ENCODE measurements around the gene OPCML. TPM values are rescaled to one million over a fixed set of nuclear protein-coding genes. Genes with fewer than 3 reads are reported as not detected.

OPCML gene
- total RNA-seq, 1 donor from 2014 or later = 0.10 TPM

DNA sequence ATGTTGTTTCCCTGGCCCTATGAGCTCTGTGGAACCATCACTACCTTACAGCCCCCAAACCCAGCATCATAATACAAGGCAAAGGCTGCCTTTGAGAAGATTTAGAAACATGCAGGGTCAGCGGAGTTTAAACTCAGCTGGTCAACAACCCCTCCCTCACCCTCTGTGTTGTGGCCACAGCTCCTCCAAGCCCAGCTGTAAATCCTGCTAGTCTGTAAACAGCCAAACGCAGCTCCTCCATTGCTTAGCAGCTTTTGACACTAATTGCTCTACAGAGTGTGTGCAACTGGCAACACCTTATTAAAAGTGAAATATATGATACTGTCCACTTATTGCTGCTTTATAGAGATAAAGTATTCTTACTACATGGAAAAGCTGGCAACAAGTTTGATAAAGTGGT lies 29.1 kb downstream of the OPCML start:
- DNase-seq (ENCODE audit: low spot score) = no peak

- DNase-seq (ENCODE audit: low spot score) = no peak
Observed at GRCh38 chr11:133501643-133502539, 30.4 kb downstream of the OPCML start.

- DNase-seq (ENCODE audit: low spot score) = no peak
Observed at GRCh38 chr11:133500936-133501335, 31.4 kb downstream of the OPCML start.

DNA sequence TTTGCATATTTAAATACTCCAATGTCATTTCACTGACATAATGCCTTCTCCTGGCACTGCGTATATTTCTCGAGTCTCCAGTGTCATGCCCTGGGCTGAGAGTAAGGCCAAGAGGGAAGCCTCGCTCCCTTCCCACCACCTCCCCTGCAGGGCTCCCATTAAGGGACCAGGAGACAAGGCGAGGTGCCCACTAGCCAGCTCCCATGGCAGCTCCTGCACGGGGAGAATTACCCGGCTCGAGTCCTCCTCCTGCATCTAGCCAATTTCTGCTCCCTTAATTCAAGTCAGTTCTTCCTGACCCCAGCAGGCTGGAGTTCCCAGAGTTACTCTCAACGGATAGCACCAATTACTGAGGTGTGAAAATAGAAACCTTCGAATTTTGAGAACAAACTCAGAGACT lies 31.9 kb downstream of the OPCML start:
- no peak for DNase-seq (ENCODE audit: low spot score)

- no peak for DNase-seq (ENCODE audit: low spot score)
Observed at GRCh38 chr11:133498969-133499368, 33.3 kb downstream of the OPCML start.

DNA sequence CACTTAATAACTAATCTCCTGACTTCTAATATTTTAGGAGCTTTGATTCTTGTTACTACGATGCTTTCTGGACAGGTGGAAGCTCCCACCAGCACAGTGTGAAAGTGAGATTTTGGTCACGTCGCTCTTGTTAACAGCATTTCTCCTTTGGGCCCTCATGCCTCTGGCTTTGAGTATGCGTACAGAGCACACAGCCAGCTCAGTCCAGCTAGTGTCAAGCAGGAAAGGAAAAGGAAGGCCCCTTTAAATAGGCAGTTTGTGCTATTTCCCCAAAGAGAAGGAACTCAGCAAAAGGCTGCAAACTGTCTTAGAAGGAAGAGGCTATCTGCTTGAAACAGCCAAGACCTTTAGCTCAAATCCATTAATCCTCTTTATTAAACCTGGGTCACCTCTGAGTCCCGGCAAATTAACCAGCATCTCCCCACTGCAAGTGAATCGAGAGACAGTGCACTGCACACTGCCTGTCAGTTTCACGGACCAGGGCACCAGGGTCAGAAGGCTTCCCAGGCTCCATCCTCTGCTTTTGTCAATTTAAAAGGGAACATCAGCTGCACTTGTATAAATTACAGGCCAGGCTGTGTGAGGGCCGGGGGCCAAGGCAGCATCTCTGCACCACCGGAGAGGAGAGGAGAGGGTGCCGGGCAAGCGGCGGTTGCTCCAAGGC lies 34.7 kb downstream of the OPCML start:
- DNase-seq (ENCODE audit: low spot score) = no peak

DNA sequence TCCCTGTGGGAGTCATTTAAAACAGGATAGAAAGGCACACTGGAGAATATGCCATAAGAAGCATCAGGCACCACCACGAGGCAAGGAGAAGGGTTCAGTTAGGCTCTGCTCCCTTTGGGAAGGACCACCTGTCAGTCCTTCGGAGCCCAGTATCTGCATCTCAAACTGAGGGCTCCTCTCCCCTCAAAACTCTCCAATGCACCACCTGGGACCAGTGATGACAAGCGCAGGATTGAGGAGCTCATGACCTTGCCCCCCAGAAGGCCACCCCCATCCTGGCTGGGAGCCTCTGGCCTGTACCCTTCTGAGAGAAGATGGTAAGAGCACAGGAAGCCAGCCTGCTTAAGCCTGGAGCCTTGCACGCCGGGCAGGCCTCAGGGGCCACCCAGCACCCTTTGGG lies 39.4 kb downstream of the OPCML start:
- no peak for DNase-seq (ENCODE audit: low spot score)

GRCh38 chr11:133491680-133492383 lies 40.5 kb downstream of the OPCML start:
- DNase-seq (ENCODE audit: low spot score) = no peak

GRCh38 chr11:133480722-133481121 lies 51.6 kb downstream of the OPCML start:
- DNase-seq (ENCODE audit: low spot score) = no peak

DNA sequence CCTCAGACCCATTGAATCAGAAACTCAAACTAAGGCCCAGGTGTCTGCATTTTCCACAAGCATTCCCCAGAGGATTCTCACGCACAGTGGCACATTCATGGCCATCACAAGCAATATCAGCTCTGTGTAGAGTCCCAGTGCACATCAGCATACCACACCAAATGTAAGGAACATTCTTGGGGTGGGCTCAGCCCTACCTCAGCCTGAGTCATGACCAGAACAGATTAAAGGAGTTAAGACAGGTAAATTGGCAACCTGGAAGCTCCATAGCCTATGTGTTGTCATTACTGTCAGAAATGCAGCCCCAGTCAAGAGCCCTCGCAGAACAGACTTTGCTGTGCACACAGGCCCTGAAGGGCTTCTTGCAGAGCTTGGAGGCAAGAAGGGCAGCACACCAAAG lies 53.1 kb downstream of the OPCML start:
- DNase-seq (ENCODE audit: low spot score) = no peak

GRCh38 chr11:133477251-133477625 lies 55.1 kb downstream of the OPCML start:
- no peak for DNase-seq (ENCODE audit: low spot score)

DNA sequence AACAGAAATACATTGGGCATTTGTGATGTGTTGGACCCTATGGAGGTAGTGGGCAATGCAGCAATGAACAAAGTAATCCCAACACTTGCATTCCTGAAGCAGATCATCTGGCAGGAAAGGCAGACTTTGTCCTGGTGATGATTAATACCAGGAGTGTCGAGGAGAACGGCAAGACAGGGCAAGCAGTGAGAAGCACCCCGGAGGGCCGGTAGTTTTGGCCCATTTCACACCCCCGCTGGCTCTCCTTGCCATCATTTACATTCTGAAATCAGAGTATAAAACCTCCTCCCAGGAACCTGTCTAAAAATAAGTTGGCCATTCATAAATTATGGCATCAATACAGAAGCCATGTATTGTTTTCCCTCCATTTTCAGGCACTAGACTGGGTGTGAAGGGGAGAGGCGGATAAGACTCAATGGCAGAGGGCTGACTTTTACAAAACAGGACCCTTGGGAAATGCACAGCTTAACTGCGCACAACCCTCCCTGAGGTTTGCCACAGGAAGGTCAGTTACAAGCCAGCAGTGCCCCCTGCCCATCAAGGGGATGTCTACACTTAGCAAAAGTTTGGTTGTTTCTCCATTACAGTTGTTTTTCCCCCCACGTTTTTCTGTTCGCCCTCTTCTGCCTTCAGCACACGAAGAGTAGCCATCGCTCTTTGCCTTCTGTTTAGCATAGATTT lies 55.6 kb downstream of the OPCML start:
- no peak for DNase-seq (ENCODE audit: low spot score)

GRCh38 chr11:133474461-133474860 lies 57.8 kb downstream of the OPCML start:
- no peak for DNase-seq (ENCODE audit: low spot score)

DNA sequence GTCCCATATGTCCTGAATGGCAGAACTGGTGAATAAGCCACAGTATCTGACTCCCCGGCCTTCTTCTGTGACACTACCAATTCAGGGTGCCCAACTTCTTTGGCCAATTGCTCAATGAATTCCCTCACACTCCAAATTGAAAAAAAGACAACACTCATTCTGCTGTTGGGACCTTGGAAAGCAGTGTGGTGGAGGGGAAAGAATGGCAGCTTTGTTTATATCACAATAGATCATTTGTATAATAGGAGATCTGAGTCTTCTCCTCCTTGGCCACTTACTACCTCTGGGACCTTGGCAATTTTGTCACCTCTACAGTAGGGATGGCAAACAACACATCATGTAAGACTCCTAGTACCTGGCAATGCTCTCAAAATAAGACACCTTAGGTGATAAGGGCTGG lies 64.6 kb downstream of the OPCML start:
- DNase-seq (ENCODE audit: low spot score) = no peak

DNA sequence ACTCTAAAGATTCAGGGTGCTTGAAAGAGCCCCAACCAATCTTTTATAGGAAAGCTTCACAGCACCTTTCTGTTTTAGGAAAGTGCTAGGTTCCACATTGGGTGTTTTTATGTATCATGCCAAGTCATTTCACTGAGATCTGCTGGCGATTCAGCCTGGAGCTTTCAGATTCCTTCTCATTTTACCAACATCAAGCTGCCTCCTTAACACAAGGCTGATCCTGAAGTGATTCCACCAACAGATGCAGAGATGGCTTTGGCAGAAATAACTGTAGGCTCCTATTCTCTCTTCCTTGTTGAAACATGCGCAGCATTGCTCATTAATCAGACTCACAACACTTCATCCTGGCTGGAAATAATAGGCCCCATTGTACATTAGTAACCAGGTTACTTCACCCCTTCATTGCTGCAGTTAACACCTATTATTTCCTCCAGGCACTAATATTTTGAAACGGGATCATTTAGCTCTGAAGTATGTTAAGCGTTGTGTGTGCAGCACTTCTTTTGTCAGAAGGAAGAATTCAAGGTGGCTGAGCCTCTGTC lies 89.0 kb downstream of the OPCML start:
- no peak for DNase-seq (ENCODE audit: low spot score)

DNA sequence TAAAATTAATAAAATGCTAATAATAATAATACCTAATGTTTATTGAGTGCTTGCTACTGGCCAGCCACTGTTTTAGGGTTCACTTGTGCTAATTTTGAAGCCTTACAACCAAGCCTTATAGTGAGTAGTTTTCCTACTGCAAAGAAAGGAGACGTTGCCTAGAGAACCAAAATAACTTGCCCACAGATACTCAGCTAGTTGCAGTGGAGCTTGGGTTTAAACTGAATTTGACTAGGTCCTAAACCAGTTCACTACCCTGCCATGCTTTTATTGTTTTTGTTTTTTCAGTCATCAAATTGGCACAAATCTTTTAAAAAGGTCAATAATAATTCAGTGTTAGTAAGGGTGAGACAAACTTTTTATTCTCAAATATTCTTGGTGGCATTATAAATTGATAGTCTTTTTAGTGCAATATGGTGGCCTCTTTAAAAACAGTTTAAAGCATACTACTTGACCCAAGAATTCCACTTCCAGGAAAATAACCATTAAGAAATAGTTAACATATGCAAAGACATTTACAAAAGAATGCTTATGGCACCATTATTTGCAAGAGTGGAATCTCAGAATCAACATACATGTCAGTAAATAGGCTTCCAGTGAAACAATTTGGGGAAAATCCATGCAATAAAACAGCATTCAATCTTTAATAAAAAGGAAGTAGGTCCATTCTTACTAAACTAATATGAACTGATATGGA lies 90.2 kb downstream of the OPCML start:
- DNase-seq (ENCODE audit: low spot score) = no peak

DNA sequence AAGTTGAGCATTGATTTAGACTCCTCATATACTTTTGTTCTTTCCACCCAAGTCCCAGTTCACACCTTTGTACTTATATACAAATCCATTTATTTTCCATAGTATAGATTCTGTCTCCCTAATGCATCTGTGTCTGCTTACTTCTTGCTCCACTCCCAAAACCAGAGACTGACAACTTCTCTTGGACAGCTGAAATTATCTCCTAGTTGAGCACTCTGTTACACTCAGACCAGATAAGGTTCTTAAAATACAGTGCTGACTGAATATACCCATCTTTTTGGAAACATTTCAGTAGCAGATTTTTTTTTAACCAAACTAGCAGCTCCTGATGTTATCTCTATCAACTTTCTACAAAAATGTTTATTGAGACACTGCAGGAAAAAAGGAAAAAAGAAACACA lies 106.3 kb downstream of the OPCML start:
- DNase-seq (ENCODE audit: low spot score) = no peak

- DNase-seq (ENCODE audit: low spot score) = no peak
Observed at GRCh38 chr11:133425245-133425644, 107.1 kb downstream of the OPCML start.

DNA sequence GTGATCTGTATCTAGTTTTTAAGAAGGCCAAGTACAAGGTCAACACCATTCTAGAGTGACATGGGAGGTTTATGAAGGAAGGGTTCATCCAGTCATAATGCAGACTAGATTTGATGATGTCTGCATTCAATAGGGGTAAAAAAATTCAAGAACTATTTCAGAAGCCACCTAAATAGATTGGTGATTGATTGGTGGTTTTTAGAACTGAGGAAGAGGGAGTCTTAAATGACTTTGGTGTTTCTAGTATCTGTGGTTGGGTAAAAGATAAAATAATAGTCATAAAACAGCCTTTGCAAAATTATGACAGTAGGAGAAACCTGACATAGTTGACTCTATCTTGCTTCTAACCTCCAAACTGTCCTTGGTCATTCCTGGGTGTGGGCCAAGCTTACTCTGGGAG lies 114.1 kb downstream of the OPCML start:
- no peak for DNase-seq (ENCODE audit: low spot score)

DNA sequence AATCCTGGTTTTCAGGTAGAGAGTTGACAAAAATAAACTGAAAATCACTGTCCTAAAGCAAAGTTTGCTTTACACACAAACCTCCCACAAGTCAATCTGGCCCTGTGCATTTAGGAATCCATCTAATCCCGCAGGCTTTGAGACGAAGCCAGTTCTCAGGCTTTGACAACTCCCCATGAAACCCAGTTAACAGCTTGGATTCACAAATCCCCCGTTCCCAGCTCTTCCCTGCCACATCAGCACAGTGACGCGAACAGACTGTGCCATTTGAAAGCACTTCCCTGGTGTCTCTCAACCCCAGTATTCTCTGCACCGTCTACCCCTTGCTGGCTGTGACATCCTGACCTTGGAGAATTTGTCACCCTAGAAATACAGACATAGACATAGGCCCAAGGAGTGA lies 117.8 kb downstream of the OPCML start:
- DNase-seq (ENCODE audit: low spot score) = no peak

DNA sequence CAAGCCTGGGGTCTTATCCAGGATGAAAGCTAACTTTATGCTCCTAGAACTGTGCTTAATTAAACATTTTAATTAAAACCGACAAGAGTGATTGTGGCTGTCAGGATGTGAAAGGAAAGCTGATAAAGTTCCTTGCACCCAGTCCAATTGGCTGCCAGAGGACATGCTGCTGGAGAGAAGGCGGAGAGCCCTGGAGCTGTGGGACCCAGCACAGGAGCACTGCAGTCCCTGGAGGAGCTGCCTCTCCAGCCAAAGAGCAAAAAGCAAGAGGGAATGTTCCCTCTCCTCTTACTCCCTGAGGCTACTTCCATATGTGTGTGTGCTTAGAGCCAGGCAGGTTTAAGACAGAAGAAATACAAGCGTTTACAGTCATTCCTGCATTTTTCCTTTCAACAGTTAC lies 118.6 kb downstream of the OPCML start:
- no peak for DNase-seq (ENCODE audit: low spot score)
